Ectodermal cell (in vitro differentiated cells): ENCODE results near the gene ANKRD45.
"Not testable (repeated sequence)": the region's sequence is repeated elsewhere in the genome, so short reads cannot be mapped to it uniquely, and the experiment has no call there.

Experiments
- H3K27ac ChIP-seq: 2 replicates; pipeline ENCODE4 v1.7.0; 2013; ENCODE audit warnings: mild to moderate bottlenecking, low read depth, low read length; ENCODE audit not compliant: insufficient read depth, poor library complexity, severe bottlenecking
- H3K27me3 ChIP-seq: 2 replicates; pipeline ENCODE4 v1.7.0; 2013; ENCODE audit warnings: mild to moderate bottlenecking, low read length; ENCODE audit not compliant: insufficient read depth, control insufficient read depth, poor library complexity, severe bottlenecking
- H3K36me3 ChIP-seq: one replicate; pipeline ENCODE4 v1.7.0; 2013; ENCODE audit warnings: low read length; ENCODE audit not compliant: control insufficient read depth, insufficient read depth
- H3K4me1 ChIP-seq: one replicate; pipeline ENCODE4 v1.7.0; 2013; ENCODE audit warnings: low read length; ENCODE audit not compliant: control insufficient read depth, insufficient read depth
- H3K4me3 ChIP-seq: 2 replicates; pipeline ENCODE4 v1.7.0; 2013; ENCODE audit warnings: low read depth, low read length, control low read depth; ENCODE audit not compliant: insufficient read depth
- H3K9me3 ChIP-seq: 2 replicates; pipeline ENCODE4 v1.7.0; 2013; ENCODE audit warnings: mild to moderate bottlenecking, low read length, moderate library complexity; ENCODE audit not compliant: control insufficient read depth
- WGBS, 2 experiments: methylation state at CpG; one replicate each; pipeline ENCODE4 v1.1.7; 2013; ENCODE audit warnings: missing lambda C conversion rate in 2 of 2; 5-methylcytosine and 5-hydroxymethylcytosine counted together

ANKRD45 gene

GRCh38 chr1:173648880-173649605 lies 20.6 kb downstream of the ANKRD45 start:
- H3K36me3 ChIP-seq = no peaks in the 10 kb centered on the region
- H3K4me3 ChIP-seq = no peak overlapping the region
- no peaks in the 10 kb centered on the region for H3K9me3 ChIP-seq
- H3K27ac ChIP-seq = no peak overlapping the region
- no peaks in the 10 kb centered on the region for H3K27me3 ChIP-seq
- no peaks in the 10 kb centered on the region for H3K4me1 ChIP-seq

- H3K9me3 ChIP-seq = no peaks in the 10 kb centered on the region
- no peak overlapping the region for H3K4me3 ChIP-seq
- WGBS, 2 experiments = 82 to 94% methylated on average over 3 of the region's 3 CpGs
- no peaks in the 10 kb centered on the region for H3K4me1 ChIP-seq
- H3K36me3 ChIP-seq = no peaks in the 10 kb centered on the region
- no peaks in the 10 kb centered on the region for H3K27me3 ChIP-seq
- H3K27ac ChIP-seq = no peak overlapping the region
Measured at GRCh38 chr1:173646656-173647055, 23.0 kb downstream of the ANKRD45 start.

GRCh38 chr1:173642450-173643139 lies 27.1 kb downstream of the ANKRD45 start:
- H3K9me3 ChIP-seq, H3K27me3 ChIP-seq, H3K4me1 ChIP-seq, H3K27ac ChIP-seq, H3K36me3 ChIP-seq, H3K4me3 ChIP-seq: not testable (repeated sequence)
- WGBS, 2 experiments = 95 to 98% methylated on average over 4 of the region's 4 CpGs

GRCh38 chr1:173639102-173639501 lies 30.5 kb downstream of the ANKRD45 start:
- H3K27ac ChIP-seq = no peak overlapping the region

GRCh38 chr1:173638043-173639021 lies 31.3 kb downstream of the ANKRD45 start:
- Histone ChIP-seq H3K27ac (no peak overlapping the region), H3K36me3 (no peaks in the 10 kb centered on the region), H3K9me3 (no peaks in the 10 kb centered on the region), H3K4me1 (no peaks in the 10 kb centered on the region), H3K4me3 (no peak overlapping the region), H3K27me3 (no peaks in the 10 kb centered on the region)
- 94 to 96% methylated on average over 12 of the region's 12 CpGs for WGBS, 2 experiments

More at GRCh38 chr1:173639102-173639501, 30.5 kb downstream of the ANKRD45 start:
- Histone ChIP-seq H3K9me3 (no peaks in the 10 kb centered on the region), H3K27me3 (no peaks in the 10 kb centered on the region), H3K36me3 (no peaks in the 10 kb centered on the region), H3K4me1 (no peaks in the 10 kb centered on the region), H3K4me3 (no peak overlapping the region)
- WGBS, 2 experiments = 86 to 91% methylated on average over 2 of the region's 2 CpGs

- not testable (repeated sequence) for H3K4me3 ChIP-seq, H3K27me3 ChIP-seq, H3K9me3 ChIP-seq, H3K36me3 ChIP-seq, H3K27ac ChIP-seq, H3K4me1 ChIP-seq
- 89 to 91% methylated on average over 6 of the region's 6 CpGs for WGBS, 2 experiments
Measured at GRCh38 chr1:173637236-173638042, 32.2 kb downstream of the ANKRD45 start.

GRCh38 chr1:173635116-173635515 lies 34.5 kb downstream of the ANKRD45 start, which contains the start of gene TEX50:
TSS of gene TEX50 (plus strand) at chr1:173635338. CDS start at chr1:173635522, 184 bp downstream.
- Histone ChIP-seq H3K9me3 (no peaks in the 10 kb centered on the region), H3K27me3 (no peaks in the 10 kb centered on the region), H3K27ac (no peak within 1 kb of the TSS), H3K4me1 (no peaks in the 10 kb centered on the region), H3K4me3 (no peak within 1 kb of the TSS), H3K36me3 (no peaks in the 10 kb centered on the region)
- no CpG with 5 or more reads among the region's 1 CpG for WGBS, 2 experiments

- 87 to 96% methylated on average over 3 of the region's 3 CpGs for WGBS, 2 experiments
- Histone ChIP-seq H3K27me3 (no peaks in the 10 kb centered on the region), H3K4me1 (no peaks in the 10 kb centered on the region), H3K9me3 (no peaks in the 10 kb centered on the region), H3K36me3 (no peaks in the 10 kb centered on the region), H3K27ac (no peak overlapping the region), H3K4me3 (no peak overlapping the region)
Measured at GRCh38 chr1:173628888-173629287, 40.8 kb downstream of the ANKRD45 start.

GRCh38 chr1:173627269-173627668 lies 42.4 kb downstream of the ANKRD45 start:
- Histone ChIP-seq H3K4me1 (no peaks in the 10 kb centered on the region), H3K36me3 (no peaks in the 10 kb centered on the region), H3K9me3 (no peaks in the 10 kb centered on the region), H3K27me3 (no peaks in the 10 kb centered on the region), H3K27ac (no peak overlapping the region), H3K4me3 (no peak overlapping the region)
